COLO668 (cell line): ENCODE results near the gene PCBD2.
"Not testable (repeated sequence)": the region's sequence is repeated elsewhere in the genome, so short reads cannot be mapped to it uniquely, and the experiment has no call there.

Experiments
- DNase-seq: peaks from one replicate; lab custom pipeline; 2025; ENCODE audit not compliant: unreplicated experiment; lab: John Stamatoyannopoulos, UW

Gene PCBD2

DNA sequence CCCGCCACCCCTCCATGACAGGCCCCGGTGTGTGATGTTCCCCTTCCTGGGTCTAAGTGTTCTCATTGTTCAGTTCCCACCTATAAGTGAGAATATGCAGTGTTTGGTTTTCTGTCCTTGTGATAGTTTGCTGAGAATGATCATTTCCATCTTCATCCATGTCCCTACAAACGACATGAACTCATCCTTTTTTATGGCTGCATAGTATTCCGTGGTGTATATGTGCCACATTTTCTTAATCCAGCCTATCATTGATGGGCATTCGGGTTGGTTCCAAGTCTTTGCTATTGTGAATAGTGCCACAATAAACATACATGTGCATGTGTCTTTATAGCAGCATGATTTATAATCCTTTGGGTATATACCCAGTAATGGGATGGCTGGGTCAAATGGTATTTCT lies 93.1 kb downstream of the PCBD2 start:
- DNase-seq = not testable (repeated sequence)

DNA sequence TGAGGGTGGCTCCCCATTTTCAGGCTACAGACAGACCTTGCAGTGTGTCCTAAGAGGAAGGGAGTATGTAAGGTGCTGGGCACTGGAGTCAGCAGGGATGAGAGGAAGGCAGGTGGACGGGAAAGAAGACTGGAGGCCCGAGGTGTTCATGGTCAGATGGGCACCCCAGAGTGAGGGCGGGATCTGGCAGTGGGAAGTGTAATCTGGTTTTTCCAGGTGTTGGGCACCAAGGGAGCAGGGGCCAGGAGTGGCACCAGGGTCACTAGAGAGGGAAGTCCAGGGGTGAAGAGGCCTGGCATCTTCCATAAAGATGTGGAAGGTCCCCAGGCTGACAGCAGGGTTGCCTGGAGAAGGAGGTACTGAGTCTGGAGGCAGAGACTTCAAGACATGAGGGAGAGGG lies 99.4 kb downstream of the PCBD2 start:
- no peak for DNase-seq

DNA sequence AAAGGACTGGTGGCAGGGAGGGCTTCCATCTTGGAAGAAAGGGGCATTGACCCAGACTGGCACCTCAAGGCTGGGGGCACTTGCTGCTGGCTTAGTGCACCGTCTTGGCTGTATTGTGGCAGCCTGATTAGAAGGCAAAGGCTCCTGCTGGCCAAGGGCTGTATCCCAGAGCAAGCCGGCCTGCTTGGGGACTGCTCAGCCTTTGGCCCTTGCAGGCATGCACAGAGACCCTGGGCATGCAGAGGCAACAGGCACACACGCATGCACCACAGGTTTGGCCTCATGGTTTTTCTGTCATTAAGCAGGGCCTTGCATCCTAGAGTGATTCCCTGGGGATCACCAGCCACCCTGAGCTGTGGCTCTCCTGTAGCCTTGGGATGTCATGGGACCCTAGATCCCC lies 100.1 kb downstream of the PCBD2 start:
- no peak for DNase-seq

DNA sequence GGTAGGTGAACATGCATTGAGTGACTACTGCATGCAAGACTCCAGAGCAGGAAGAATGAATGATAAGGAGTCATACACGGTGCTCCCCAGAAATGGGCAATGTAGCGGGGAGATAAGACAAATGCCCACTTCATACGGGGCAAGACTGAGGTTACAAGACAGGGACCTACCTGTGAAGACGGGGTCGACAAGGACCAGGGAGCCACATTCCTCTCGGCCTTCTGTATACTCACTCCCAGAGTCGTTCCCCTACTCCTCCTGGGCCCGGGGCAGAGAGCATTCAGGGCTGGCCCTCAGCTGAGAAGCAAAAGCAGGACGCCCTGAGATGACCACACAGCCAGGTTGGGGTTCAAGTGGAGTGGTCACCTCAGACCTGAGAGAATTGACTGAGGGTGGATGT lies 102.4 kb downstream of the PCBD2 start:
- no peak for DNase-seq

DNA sequence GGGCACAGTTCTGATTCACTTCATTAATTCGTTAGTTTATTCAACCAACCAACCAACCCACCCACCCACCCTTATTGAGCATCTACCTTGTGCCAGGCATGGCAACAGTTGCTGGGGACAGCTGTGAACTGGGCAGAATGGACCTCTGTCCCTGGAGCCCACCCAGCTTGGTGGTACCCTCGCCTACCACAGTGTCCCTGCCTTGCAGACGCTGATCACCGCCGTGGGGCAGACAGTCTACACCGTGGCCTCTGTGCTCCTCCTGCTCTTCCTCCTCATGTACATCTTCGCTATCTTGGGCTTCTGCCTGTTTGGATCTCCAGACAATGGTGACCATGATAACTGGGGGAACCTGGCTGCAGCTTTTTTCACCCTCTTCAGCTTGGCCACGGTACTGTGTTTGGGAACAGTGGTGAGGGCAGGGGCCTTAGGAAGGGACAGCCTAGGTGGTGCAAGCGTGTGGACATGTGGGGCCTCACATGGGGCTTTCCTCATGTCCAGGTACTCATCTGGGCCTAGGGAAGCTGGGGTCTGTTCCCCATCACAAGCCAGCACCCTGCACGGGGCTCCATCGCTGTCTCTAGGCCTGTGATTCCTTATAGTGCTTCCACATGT lies 102.9 kb downstream of the PCBD2 start:
- DNase-seq = no peak

DNA sequence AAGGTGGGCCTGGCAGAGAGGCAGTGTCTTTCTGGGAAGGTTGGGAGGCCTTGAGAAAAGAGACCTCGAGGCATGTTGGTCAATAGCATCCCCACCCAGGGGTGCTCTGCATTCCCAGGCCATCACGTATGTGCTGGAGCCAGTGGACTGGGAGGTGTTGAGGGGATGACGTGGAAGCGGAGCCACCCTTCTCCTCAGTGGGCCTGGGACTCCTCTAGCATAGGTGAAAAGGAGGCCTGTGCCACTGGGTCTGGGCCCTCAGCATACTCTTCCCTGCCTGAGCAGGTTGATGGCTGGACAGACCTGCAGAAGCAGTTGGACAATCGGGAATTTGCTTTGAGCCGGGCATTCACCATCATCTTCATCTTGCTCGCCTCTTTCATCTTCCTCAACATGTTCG lies 103.6 kb downstream of the PCBD2 start:
- no peak for DNase-seq

DNA sequence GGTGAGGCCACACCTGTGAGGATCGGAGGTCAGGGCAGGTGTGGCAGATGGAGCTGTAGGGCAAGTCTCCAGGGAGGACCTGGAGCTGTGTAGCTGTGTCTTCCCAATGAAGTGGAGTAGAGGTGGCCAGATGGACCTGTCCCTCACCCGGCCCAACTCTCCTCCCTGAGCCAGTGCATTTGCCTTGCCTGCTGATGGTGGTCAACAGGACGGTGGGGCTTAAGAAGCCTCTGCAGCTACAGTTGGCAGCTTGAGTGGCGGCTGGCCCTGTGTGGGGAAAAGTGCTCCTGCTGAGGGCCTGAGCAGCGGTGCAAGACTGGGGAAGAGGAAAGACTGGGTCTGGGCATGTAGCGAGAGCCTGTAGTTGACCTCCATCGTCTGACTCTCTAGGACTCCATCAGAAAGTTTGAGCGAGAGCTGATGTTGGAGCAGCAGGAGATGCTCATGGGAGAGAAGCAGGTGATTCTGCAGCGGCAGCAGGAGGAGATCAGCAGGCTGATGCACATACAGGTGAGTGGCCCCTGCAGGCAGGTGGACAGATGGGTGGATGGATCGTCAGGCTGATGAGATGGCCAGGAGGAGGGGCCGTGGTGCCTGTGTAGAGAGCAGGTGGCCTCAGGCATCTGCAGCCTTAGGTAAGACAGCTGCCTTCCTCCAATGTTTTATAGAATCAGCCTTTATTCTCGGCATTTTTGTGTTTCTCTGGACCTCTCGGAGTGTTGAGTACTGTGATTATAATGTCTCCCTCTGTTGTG lies 104.2 kb downstream of the PCBD2 start:
- peak; percentile 81 for DNase-seq

DNA sequence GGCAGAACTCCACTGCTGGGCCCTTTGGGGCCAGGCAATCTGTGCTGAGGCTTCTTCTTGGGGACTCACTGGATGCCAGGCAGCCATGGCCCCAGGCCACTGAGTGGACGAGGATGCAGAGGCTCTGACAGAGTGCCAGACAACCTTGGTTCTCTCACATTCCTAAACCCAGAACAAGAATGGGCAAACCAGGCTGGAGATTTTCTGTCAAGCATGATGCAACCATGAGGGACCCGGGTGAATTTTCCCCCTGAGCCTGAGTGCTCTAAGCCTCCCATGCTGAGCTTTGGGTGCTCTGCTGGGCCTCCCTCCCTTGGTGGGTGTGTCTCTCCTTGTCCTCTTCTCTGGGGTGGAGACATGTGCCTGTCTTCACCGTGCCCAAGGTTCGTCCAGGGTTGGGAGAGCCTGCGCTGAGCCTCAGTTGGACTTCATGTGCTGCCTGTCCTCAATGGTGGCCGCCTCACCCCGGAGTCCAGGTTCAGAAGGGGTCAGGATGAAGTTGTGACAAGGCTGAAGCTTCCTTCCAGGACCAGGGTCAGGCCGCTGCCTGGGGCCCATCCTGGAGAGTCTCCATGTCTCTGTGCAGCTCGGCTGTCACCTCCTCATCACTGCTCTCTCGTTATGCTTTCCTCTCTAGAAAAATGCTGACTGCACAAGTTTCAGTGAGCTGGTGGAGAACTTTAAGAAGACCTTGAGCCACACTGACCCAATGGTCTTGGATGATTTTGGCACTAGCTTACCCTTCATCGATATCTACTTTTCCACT lies 105.0 kb downstream of the PCBD2 start:
- peak; percentile 47 for DNase-seq

DNA sequence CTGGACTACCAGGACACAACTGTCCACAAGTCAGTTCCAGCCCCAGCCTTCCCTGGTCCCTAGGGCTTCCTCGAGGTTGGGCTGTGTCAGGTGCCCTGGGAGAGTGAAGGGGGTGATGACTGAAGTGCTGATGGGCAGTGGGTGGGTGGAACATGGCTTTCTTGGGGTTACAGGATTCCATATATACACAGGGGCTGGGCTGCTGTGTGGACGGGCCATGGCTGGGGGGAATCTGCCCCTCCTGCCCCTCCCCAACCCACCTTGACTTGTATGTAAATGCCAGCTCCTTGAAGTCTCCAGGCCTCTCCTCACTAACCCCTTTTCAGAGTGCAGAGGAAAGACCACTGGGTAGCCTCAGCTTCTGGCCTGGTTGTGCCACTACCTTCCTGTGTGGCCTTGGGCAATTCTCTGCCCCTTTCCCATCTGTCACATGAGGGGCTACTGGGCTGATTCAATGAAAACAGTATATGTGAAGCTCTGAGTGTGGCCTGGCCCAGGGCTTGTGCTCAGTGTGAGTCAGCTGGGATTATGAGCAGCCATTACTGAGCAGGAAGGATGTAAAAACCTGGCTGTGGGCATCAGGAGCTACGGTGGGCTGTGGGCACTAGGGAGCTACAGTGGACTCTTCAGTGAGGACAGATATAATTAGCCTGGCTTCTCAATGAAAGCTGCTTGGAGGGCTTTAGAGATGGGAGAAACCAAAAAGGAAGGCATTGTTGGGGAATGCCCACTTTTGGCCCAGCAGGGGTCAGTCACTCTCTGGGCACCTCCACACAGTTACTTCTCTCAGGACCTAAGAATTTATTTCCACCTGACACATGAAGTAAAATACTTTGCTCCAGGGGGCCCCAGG lies 105.8 kb downstream of the PCBD2 start:
- DNase-seq = no peak

DNA sequence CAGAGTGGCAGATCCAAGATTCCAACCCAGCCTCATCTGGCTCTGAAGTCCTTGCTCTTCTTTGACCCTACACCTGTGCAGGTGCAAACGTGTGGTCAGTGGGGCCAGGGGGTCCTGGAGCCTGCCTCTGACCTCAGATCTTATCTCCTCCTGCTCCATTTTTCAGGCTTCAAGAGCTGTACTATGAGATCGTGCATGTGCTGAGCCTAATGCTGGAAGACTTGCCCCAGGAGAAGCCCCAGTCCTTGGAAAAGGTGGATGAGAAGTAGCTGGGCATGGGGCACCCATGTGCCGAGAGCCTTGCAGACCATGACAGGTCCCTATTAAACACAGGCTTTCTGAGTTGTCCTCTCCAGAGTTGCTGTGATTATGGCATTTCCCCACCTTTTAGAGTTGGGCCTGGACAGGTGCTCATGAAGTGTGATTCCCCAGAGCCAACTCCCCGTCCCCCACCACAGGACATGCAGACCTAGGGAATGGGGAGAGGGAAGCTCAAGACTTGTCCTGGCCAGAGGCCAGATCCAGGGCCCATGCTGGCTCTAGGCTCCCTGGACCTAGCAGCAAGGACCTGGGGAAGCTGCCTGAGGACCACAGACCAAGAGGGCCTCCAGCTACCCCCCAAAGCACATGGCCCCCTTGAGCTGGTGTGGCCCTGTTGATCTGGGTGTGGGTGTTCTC lies 106.6 kb downstream of the PCBD2 start:
- DNase-seq = no peak

DNA sequence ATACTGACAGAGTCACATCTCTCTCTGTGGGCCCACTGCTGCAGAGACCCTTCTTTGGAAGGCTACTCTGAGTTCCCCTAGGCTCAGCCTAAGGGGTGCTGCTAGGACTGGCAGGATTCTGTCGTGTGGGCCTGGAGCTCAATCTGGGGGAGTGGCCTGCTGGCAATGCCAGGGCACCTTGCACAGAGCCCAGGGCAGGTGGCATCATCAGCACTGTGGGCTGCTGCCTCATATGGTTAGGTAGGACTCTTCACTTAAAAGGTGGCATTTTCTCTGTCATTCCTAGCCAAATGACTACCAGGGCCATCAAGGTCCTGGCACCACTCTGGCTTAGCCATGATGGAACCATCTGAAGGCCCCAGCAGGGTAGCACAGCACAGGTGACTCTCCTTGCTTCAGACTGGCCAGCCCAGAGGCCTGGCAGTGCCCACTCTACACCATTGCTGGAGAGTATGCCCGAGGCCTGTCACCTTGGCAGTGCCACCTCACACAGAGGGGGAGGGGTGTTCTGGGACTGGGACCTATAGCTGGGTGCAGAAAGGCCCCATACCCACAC lies 107.2 kb downstream of the PCBD2 start:
- DNase-seq = no peak
